ENCODE data around the gene SCFD2.
"Not testable (repeated sequence)": the region's sequence is repeated elsewhere in the genome, so short reads cannot be mapped to it uniquely, and the experiment has no call there.

The SCFD2 gene

DNA sequence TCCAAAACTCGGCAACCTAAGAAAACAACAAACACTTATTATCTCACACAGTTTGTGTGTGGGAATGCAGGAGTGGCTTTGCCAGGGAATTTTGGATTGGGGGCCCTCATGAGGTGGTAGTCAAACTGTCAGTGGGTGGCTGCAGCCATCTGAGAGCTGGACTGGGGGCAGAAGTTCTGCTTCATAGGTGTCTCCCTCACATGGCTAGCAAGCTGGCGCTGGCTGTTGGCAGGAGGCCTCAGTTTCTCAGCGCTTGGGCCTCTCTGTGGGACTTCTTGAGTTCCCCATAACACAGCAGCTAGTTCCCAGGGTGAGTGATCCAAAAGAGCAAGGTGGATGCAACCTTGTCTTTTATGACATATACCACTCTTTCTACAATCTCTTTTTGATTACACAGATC lies 529.7 kb downstream of the SCFD2 start:
- no peak for ATAC-seq
- Mint-ChIP-seq H3K4me3 (no peak overlapping the region), H3K27ac (no peak overlapping the region), H3K27me3 (peaks cover 8% of the 10 kb centered on the region), H3K9me3 (no peaks in the 10 kb centered on the region), H3K4me1 (no peaks in the 10 kb centered on the region), H3K36me3 (ENCODE audit: low read depth) (no peaks in the 10 kb centered on the region)
- no peak for DNase-seq

DNA sequence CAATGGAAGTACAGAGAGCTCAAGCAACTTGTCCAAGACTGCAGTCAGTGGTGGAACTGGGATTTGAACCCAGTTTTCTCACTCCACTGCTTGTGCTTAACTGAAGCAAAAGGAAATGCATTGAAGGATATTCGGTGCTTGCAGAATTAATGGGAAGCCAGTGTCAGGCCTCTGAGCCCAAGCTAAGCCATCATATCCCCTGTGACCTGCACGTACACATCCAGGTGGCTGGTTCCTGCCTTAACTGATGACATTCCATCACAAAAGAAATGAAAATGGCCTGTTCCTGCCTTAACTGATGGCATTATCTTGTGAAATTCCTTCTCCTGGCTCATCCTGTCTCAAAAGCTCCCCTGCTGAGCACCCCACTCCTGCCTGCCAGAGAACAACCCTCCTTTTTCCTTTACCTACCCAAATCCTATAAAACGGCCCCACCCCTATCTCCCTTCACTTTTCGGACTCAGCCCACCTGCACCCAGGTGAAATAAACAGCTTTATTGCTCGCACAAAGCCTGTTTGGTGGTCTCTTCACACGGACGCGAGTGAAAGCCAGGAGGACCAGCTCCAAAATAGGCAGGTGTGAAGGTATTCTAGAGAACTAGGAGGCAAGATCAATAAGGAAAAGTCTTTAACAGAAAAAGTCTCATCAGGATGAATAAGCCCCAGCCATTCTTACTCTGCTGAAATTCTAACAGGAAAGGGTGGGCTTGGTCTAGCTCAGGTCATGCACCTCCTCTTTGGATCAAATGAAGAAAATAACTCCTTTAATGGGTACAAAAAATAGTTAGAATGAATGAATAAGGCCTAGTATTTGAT lies 531.0 kb downstream of the SCFD2 start:
- DNase-seq; H3K36me3 Mint-ChIP-seq (ENCODE audit: low read depth); H3K4me1 Mint-ChIP-seq; ATAC-seq; H3K4me3 Mint-ChIP-seq; H3K27me3 Mint-ChIP-seq; H3K9me3 Mint-ChIP-seq; H3K27ac Mint-ChIP-seq: not testable (repeated sequence)

DNA sequence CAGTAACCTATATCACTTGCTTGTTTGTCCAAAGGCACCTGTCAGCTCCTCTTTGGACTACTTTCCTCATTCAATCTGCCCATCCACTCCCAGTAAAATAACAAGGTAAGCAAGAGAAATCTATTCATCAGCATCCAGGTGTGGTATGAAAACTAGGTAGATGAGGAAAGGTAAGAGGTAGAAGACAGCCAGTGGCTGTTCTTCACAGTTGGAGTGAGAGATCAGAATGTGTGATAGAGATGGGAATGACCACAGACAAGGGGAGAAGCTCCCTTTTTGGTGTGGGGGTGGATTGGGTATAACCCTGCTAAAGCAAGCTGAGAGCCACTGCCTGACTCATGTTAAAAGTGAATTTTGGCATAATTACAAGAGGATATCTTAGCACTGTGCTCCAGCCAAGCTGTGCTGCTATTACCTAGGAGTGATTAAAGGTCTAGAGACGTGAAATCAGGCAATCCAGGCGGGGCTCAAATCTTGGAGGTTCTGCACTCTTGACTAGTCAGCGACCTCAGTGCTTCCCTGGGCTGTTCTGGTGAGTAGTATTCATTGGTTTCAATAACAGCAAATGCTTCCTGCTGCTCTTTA lies 531.8 kb downstream of the SCFD2 start:
- DNase-seq: no peak
- Mint-ChIP-seq H3K36me3 (ENCODE audit: low read depth) (no peaks in the 10 kb centered on the region), H3K4me1 (no peaks in the 10 kb centered on the region), H3K27ac (no peak overlapping the region), H3K27me3 (peaks cover 8% of the 10 kb centered on the region), H3K4me3 (no peak overlapping the region), H3K9me3 (no peaks in the 10 kb centered on the region)
- ATAC-seq: no peak

DNA sequence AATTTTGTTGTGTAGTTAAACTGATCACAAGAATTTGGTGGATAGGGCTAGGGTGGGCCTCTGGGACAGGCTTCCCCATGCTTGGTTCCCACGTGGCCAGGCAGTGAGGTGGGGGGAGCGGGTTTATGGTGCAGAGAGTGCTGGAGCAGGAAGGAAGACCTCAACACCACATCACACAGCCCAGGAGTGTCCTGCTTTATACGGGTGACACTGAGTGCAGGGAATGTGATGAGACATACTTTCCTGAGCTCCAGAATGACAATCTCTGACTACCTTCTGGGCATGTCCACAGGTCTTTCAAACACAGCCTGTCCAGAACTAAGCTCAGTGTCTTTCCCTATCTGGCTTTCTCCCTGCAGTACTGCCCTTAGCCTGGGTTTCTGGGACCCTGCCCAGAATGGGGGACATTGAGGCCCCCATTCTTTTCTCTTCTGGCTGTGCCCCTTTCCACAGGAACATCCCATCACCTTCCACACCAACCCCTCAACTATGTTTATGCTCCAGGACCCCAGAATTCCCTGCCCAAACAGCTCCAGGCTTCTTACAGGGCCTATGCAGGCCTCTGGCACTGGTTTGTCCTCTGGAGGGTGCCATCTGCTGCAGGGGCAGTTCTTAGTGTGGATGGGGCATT lies 540.3 kb downstream of the SCFD2 start:
- peaks cover 17% of the 10 kb centered on the region for H3K4me1 Mint-ChIP-seq
- peak; percentile 30 for ATAC-seq
- H3K4me3 Mint-ChIP-seq: no peak overlapping the region
- no peak for DNase-seq
- no peaks in the 10 kb centered on the region for H3K36me3 Mint-ChIP-seq (ENCODE audit: low read depth)
- no peak overlapping the region for H3K27ac Mint-ChIP-seq
- H3K9me3 Mint-ChIP-seq: no peaks in the 10 kb centered on the region
- no peaks in the 10 kb centered on the region for H3K27me3 Mint-ChIP-seq

DNA sequence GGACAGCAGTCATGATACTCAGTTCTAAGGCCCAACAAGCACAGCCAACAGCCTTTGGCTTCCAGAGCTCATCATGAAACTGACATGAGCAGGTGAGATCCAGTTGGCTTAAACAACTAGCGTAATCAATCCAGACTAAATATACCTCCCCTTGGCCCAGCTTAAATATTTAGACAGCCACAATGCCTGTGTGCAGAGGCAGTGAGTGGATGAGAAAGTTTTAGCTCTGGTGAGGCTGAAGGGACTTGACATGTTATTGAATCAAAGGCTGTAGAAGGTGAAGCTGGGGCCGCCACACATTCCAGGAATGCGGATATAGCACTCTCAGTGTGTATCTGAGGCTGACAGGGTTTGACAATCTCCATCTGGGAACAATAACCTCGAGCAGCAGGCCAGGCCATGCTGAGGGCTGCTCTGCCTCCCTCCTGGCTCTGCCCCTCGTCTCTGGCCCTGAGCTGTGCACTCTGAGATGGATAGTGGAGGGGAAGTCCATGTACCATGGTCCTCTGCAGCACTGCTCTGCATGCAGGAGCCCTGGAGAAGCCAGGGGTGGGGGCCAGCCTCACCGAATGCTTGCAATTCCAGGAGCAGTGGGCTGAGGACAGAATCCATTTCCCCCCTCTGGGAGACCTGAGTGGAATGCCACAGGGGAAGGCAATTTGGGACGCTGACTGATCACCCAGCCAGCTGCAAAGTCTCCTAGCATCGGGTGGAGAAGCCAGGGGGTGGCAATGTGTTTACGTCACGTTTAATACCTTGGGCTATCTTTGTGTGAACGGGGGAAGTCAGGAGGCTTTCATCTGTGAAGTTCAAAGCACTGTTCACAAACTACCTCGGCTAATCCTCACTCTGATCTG lies 541.0 kb downstream of the SCFD2 start:
- H3K4me1 Mint-ChIP-seq: peaks cover 17% of the 10 kb centered on the region
- no peaks in the 10 kb centered on the region for H3K36me3 Mint-ChIP-seq (ENCODE audit: low read depth)
- H3K9me3 Mint-ChIP-seq: no peaks in the 10 kb centered on the region
- ATAC-seq: peak; percentile 10
- no peak overlapping the region for H3K4me3 Mint-ChIP-seq
- H3K27me3 Mint-ChIP-seq: no peaks in the 10 kb centered on the region
- H3K27ac Mint-ChIP-seq: no peak overlapping the region
- no peak for DNase-seq

DNA sequence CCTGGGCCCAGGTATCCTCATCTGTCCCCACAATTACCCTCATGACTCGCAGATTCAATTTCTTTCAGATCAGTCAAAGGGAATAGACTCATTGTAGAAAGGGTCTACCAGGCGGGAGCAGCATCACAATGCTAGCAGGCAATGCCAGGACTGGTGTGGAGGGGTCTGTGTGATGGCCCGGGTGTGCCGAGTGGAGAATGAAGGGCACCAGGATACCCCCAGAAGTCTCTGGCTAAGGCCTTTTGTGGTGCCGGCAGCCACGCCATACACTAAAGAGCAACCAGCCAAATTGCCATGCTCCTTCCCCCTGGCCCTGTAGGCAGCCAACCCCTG lies 541.6 kb downstream of the SCFD2 start:
- H3K9me3 Mint-ChIP-seq: no peaks in the 10 kb centered on the region
- H3K27ac Mint-ChIP-seq: no peak overlapping the region
- no peaks in the 10 kb centered on the region for H3K27me3 Mint-ChIP-seq
- ATAC-seq (no peak), DNase-seq (no peak)
- no peaks in the 10 kb centered on the region for H3K36me3 Mint-ChIP-seq (ENCODE audit: low read depth)
- peaks cover 17% of the 10 kb centered on the region for H3K4me1 Mint-ChIP-seq
- H3K4me3 Mint-ChIP-seq: no peak overlapping the region

DNA sequence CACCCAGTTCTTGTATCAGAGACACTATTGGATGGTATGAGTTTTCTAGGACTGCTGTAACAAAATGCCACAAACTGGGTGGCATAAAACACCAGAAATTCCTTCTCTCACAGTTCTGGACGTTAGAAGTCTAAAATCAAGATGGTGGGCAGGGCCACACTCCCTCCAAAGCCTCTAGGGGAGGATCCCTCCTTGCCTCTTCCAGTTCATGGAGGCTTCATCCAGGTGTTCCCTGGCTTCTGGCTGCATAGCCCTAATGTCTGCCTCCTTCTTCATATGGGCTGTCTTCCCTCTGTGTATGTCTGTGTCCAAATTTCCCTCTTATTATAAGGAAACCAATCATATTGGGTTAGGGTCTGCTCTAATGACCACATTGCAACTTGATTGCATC lies 542.2 kb downstream of the SCFD2 start:
- DNase-seq: no peak
- peaks cover 17% of the 10 kb centered on the region for H3K4me1 Mint-ChIP-seq
- H3K27ac Mint-ChIP-seq: peak overlapping the region; percentile 33
- no peaks in the 10 kb centered on the region for H3K9me3 Mint-ChIP-seq
- H3K4me3 Mint-ChIP-seq: no peak overlapping the region
- H3K36me3 Mint-ChIP-seq (ENCODE audit: low read depth): no peaks in the 10 kb centered on the region
- H3K27me3 Mint-ChIP-seq: no peaks in the 10 kb centered on the region
- no peak for ATAC-seq

All from activated naive CD8-positive, alpha-beta T cell treated with anti-CD3 and anti-CD28 coated beads, Interleukin-2, amount 50 U/mL, for 24 hours (primary cell).